Right ventricle myocardium superior (tissue), 1 donor: ENCODE data around the gene SMIM38. TPM values are rescaled to one million over a fixed set of nuclear protein-coding genes. Genes with fewer than 3 reads are reported as not detected.

Source experiments
- total RNA-seq: library from RNA; stranded (reverse); fragmentation: NEBNext Ultra II Directional; extraction: Animal tissue kit (Norgen Biotek cat#: 25700); gene quantifications from one replicate; pipeline ENCODE4 v1.2.1, GENCODE V29; 2021
- donor health status: DM: no; HTN: yes; CAD: no; lungs with severe emphysema.

The SMIM38 gene
- total RNA-seq, 1 donor from 2014 or later: not detected

Other genes starting within 250 kb of the SMIM38 start
- not detected for gene MRGPRD, start 174.9 kb upstream of the SMIM38 start, total RNA-seq
- gene MRGPRF, start 142.7 kb upstream of the SMIM38 start, total RNA-seq: 4.9 TPM
- 7.6 TPM for gene TPCN2, start 107.0 kb upstream of the SMIM38 start, total RNA-seq
- gene MYEOV, start 138.2 kb downstream of the SMIM38 start, total RNA-seq: not detected